GM19452 (cell line): Measurements from ENCODE around the gene ZDHHC17.
"Not testable (repeated sequence)": the region's sequence is repeated elsewhere in the genome, so short reads cannot be mapped to it uniquely, and the experiment has no call there.

Experiments used
- ATAC-seq: cut with Tn5 transposase; IDR thresholded peaks from one replicate; pipeline ENCODE4 v1.9.1; 2021; ENCODE audit not compliant: unreplicated experiment

ZDHHC17 gene

DNA sequence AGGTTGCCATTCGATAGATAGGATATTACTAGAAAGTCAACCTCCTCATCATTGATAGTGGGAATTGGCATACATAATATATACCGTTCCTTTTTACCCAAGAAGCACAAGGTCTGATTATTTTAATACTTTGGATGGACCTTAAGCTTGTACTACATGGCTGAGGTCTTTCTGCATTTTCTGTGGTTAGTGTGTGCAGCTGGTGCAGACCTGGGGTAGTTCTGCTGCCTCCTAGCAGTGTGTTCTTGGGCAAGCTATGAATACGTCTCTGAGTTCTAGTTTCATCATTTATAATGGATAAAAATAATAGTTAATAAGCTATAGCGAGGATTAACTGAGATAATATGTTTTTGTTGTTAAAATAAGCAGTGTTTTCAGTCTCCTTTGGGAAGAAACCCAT is 2.2 kb downstream of the ZDHHC17 start:
- ATAC-seq = no peak

DNA sequence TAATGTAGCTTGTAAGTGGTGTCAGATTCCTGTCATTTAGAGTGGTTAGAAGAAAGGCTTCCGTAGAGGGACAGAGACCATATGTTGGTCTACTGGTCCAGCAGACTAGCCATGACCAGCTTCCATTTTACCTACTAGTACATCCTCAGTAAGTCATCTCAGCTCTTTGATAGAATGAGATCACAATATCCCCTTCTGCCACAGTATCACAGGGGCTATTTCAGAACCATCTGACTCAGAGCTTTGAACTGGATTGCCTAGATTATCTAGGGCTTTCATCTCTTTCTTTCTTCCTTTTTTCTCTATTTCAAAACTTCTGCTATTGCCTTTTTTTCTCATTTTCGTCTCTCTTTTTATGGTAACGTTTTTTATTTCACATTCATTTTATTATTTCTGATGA is 4.7 kb downstream of the ZDHHC17 start:
- no peak for ATAC-seq

DNA sequence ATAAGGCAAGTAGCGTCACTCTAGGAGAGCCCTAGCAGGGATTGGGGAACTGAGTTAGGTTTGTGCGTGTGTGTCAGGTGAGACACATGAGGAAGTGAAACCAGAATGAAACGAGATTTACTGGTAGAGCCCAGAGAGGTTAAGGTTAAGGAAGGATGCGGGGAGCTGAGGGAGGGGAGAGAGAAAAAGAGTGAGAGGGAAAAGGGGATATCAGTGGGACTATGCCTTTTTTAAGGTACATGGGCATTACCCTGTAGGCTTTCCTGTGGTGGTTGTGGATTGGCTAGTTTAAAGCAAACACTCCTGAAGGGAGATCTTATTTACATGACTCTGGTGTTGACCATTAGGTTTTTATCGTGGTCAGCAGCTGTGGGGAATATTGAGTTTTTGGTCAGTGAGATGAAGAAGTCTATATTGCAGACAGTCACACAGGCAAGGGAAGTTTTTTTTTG is 13.9 kb downstream of the ZDHHC17 start:
- ATAC-seq = peak; percentile 100

DNA sequence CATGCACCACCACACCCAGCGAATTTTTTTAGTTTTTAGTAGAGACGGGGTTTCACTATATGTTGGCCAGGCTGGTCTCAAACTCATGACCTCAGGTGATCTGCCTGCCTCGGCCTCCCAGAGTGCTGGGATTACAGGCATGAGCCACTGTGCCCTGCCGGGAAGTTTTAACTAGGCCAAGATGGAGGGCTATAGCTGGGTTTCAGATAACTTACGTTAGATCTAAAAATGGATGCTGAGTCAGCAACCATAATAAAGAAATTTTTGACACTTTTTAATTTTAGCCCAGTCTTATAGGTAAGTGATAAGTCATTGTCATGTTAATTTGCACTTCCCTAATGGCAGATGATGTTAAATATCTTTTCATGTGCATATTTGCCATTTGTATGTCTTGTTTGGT is 14.4 kb downstream of the ZDHHC17 start:
- ATAC-seq = no peak

DNA sequence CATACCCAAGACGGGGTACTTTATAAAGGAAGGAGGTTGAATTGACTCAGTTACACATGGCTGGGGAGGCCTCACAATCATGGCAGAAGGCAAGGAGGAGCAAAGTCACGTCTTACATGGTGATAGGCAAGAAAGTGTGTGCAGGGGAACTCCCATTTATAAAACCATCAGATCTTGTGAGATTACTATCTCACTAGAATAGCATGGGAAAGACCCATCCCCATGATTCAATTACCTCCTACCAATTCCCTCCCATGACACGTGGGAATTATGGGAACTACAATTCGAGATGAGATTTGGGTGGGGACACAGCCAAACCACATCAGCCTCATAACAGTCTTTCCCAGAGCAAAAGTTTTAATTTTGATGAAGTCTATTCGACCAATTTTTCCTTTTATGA is 15.4 kb downstream of the ZDHHC17 start:
- not testable (repeated sequence) for ATAC-seq

DNA sequence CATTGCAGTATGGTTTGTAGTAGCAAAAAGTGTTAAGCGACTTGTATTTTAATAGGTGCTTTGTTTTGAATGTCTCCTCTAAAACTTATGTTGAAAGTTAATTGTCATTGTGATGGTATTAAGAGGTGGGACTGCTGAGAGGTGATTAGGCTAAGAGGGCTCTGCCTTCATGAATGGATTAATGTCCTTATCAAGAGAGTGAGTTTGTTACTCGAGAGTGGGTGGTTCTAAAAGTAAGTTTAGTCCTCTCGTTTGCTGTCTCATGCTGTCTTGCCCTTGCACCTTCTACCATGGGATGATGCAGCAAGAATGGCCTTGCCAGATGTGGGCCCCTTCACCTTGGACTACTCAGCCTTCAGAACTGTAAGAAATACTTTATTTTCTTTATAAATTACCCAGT is 17.4 kb downstream of the ZDHHC17 start:
- no peak for ATAC-seq

DNA sequence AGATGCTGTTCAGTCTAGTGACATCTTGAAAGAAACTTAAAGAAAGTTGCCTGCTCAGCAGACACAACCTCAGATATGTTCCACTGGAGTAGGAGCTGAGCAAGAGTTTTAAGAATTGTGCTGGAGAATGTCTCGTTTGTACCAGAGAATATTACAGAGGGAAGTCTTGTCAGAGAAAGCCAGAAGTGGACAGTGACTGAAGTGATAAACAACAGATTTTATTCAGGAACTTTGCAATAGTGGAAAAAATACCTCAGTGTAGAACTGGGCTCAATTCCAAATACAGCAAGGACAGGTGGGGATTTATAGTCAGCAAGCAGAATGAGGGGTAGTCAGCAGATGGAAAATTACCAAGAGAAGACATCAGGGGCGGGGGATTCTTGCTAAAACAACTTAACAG is 18.6 kb downstream of the ZDHHC17 start:
- no peak for ATAC-seq

DNA sequence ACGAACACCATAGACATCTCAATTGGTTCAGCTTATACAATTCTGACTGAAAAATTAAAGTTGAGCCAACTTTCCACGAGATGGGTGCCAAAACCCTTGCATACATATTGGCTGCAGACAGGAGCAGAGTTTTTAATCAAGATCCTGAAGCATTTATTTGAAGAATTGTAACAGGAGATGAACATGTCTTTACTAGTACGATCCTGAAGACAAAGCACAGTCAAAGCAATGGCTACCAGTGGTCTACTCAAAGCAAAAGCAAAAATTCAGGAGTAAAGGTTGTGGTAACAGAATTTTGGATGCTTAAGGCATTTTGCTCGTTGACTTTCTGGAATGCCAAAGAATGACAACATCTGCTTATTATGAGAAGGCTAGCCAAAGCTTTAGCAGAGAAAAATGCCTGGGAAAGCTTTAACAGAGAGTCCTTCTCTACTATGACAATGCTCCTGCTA is 20.7 kb downstream of the ZDHHC17 start:
- no peak for ATAC-seq

DNA sequence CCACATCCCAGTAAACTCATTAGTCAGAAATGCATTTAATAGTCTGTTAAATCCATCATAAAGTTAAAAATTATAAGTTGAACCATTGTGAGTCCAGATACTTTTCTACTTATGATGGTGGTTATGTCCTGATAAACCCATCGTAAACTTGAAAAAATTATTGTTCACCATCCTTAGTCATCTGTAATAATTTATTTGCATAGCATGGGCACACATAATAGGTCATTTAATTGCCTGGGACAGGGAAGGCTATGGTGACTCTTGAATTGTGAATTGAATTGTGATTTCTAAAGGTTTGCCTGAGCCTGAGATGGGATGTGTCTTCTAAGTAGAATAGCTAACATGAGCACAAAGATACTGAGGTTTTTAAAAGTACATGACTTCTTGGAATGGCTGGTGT is 21.5 kb downstream of the ZDHHC17 start:
- ATAC-seq = no peak

DNA sequence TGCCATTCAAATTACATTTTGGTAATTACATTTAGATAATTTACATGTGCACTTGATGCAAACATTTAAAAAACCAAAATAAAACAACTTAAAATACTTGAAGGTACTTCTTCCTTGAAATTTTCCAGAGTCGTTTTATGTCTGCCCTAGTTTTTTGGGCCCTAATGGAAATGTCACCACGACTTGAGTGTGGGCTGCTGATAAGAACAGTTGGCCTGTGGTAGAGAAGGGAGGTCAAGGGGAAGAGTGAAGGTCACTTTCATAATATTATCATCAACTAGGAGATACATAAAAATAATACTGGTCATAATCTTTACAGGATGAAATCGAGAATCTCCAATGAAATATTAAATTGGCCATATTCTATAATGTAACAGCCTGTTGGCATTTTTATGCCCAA is 23.1 kb downstream of the ZDHHC17 start:
- ATAC-seq = no peak

DNA sequence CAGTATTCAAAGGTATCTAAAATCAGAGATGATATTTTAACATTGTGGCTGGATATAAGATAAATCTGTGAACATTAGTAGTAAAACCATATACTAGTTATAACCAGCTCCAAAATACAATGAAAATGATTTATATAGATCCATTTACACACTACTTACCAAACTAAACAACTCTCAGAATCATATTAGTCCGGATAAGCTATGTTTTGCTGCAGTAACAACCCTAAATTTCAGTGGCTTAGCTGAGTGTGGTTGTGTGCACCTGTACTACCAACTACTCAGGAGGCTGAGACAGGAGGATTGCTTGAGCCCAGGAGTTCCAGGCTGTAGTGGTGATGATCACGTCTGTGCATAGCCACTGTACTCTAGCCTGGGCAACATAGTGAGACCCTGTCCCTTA is 23.8 kb downstream of the ZDHHC17 start:
- ATAC-seq = no peak

DNA sequence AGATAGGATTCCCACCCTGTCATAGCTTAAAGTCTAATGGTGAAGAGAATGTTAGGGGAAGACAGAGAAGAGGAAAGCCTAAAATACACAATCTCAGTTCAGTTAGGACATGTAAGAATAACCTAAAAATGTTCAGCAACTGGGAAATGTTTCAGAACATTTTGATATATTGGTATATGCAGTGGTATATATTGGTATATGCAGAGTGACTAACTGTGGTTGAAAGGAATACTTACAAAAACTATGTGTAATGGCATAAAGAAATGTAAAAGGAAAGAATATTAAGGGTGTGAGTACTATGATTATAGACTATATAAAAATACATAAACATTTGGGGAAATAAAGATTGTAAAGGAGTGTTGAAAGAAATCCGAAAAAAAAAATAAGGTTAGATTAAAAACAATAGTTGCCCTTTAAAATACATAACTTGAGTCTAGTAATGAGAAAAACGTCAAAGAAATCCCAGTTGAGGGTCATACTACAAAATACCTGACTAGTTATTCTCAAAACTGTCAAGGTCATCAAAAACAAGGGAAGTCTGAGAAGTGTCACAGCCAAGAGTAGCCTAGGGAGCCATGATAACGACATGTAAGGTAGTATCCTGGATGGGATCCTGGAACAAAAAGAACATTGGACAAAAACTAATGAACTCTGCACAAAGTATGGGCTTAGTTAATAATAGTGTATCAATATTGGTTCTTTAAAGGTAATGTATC is 25.6 kb downstream of the ZDHHC17 start:
- ATAC-seq = no peak

DNA sequence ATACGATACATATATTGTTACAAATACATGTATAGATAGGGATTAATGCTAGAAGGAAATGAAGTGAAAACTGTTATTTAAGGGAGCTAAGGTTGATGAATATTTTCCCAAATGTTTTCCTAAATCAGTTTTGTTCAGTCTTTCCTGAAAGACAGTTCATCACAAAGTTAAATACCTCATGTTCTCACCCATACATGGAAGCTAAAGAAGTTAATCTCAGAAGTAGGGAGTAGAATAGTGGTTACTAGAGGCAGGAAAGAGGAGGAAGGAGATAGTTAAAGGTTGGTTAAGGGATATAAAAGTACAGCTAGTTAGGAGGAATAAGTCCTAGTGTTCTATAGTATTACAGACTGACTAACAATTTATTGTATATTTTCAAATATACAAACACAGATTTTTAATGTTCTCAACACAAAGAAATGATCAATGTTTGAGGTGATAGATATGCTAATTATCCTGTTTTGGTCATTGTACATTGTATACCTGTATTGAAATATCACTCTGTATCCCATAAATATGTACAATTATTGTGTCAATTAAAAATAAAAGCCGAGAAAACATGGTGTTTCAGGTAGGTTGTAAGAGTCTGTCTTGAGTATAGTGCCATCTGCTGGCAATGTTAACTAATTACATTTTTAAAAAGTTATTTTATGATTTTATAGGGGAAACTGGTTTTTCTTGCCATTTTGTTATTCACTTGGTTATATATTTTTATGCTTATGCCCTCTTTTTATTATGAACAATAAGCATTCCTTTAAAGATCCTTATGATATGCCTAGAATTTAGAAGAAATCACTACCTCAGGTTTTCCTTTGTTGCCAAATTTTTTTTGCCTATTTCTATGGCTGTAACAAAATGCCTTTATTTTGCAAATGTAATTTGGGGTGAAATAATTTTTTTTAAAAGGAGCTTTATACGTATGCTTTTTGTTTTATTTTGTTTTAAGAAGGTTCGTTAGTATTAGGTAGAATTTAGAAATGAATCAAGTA is 26.9 kb downstream of the ZDHHC17 start:
- ATAC-seq = no peak

DNA sequence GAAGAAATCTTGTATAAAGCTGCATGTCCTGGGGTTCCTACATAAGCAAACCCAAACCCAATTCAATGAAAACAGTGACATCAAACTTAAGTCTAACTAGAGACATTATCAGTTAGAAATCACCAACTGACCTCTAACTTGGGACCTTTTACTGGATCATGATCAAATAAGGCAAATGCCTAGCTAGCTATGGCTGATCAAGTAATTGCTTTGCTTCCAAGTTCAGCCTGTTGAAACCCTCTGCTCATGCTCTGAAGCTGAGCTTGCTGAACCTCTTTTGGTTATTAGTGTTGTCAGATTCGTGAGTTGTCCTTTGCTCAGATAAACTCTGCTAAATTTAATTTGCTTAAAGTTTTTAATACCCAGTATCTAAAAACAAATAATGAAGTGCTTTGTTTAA is 28.9 kb downstream of the ZDHHC17 start:
- no peak for ATAC-seq

DNA sequence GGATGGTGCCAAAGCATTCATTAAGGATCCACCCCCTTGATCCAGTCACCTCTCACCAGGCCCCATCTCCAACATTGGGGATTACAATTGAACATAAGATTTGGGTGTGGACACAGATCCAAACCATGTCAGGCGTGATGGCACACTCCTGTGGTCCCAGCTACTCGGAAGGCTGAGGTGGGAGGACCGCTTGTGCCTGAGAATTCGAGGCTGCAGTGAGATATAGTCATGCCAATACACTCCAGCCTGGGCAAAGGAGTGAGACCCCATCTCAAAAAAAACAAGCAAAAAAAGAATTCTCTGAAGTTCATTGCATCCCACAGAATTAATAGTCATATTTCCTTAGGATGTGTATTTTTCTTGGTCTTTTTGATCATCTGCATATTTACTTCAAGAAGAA is 34.9 kb downstream of the ZDHHC17 start:
- ATAC-seq = no peak

DNA sequence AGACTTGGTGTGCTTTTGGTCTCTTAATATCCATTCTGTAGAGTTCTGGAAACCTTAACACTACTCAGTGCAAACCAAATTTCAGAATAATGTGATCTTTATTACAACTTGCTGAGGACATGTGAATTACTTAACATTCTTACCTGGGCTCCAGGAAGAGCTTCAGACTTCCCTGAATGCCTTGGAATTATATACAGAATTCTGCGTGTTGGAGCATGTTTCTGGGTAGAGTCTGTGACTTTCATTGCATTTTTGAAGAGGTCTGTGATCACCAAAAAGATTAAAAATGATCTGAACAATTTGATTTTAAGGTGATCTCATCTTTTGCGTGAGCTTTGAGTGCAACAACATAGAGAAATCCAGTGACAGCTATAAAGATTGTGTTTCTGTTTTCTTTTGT is 35.4 kb downstream of the ZDHHC17 start:
- ATAC-seq = no peak

DNA sequence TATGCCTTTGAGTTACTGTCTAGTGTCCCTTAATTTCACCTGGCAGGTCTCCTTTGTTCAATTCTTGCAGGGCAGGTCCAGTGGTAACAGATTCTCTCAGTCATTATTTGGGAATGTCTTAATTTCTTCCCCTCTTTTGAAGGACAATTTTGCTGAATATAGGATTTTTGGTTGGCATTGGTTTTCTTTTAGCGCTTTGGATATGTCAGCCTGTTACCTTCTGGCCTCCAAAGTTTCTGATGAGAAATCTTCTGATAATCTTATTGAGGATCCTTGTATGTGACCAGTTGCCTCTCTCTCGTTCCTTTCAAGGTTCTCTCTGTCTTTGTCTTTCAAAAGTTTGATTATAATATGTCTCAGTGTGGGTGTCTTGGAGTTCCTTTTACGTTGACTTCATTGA is 38.1 kb downstream of the ZDHHC17 start:
- ATAC-seq = no peak

DNA sequence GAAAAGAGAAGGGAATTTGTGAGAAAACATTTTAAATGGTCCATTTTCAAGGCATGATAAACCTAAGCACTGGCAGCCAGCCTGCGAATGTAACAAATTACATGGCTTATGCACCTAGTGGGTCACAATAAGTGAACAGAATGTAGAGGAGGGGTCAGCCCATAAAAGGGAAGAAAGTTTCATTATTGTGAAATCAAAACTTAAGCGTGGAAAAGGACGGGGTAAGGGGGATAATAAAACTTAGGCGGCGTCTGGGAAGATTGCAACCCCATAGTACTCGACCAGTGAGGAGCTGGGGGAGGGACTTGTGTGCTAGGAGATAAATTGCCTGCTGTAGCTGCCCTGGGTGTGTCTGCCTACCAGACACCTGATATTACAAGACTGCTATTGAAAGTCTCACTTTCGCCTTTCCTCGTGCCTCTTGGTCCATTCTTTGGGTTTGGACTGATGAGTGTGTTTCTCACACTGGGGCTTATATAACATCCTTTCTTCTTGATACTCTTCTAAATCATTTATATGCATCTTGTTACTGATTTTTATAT is 40.6 kb downstream of the ZDHHC17 start:
- ATAC-seq = no peak

DNA sequence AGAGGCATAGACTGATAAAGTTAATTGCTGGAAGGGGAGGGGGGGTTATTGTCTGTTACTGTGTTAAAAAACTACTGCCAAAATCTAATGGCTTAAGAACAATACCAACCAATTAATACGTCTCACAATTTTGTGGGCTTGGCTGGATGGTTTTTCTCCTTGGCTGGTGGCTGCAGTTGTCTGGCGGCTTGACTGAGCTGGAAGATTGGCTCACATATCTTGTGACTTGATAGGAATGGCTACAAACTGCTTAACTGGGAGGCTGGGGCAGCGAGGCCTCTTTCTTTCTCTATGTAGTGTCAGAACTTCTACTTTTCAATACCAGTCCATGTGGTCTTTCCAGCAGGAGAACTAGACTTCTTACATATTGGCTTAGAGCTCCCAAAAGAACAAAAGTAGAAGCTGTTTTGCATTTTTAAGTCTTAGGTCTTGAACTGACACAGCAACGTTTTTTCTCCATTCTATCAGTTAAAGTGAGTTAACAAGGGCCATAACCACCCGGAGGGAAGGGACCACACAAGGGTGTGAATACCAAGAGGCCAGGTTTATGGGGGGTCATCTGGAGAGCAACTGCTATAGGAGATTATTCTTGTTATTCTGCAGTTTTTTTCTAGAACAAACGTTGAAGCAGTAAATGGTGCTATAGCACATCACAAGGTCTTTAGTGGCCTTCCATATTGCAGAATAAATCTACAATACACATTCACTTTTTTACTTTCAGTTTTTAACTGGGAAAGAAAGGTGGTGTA is 46.9 kb downstream of the ZDHHC17 start:
- no peak for ATAC-seq

DNA sequence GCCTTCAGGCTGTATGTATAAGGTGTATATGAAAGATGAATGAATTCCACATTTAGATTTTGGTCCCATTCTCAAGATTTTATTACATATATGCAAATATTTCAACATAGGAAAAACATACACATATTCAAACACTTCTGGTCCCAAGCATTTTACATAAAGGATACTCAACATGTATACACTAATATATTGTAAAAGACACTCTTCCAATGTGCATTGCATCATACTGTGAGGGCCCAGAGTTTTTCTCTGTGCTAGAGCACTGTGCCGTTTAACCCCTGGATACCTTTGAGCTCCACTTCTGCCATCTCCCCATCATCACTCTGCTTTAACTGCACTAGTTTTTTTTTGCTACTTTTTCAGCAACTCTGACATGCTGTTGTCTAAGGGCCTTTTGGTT is 48.1 kb downstream of the ZDHHC17 start:
- ATAC-seq = no peak

DNA sequence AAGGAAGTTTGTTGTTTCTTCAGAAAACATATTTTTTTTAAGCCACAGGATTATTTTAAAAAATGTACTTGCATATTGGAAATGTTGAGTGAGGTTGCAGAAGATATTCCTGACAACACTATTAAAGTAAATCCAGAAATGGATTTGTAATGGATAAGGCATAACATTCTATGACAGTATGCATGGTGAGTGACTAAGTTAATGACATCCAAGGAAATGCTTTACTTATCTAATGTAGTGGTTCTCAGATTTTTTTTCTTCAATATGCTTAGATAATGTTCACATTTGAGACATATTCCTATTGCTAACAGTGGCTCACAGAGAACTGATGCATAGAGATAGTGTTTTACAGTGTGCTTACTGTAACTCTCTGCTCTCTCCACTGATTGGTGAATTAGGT is 49.4 kb downstream of the ZDHHC17 start:
- ATAC-seq = no peak
